Cardiac muscle cell (in vitro differentiated cells and primary cell): ENCODE data around the gene DIPK2A. TPM values are rescaled to one million over a fixed set of nuclear protein-coding genes. Genes with fewer than 3 reads are reported as not detected.

Experiments
- DNase-seq, 2 donors: peaks; one replicate each; pipeline versions ENCODE4 v3.0.0 to v3.0.0-alpha.2; 2010 to 2017; ENCODE audit warnings: low read depth in 1 of 2, low spot score in 1 of 2
- H3K27ac ChIP-seq: fragments of 200-600 bp; sonication (generic); 2 replicates; pipeline ENCODE4 v1.5.1; 2016
- H3K27me3 ChIP-seq: fragments of 200-600 bp; sonication (generic); 2 replicates; pipeline ENCODE4 v1.6.0; 2016; ENCODE audit warnings: control low read depth
- H3K36me3 ChIP-seq: fragments of 200-600 bp; sonication (generic); 2 replicates; pipeline ENCODE4 v1.5.1; 2016; ENCODE audit warnings: control low read depth
- H3K4me1 ChIP-seq: fragments of 200-600 bp; sonication (generic); 2 replicates; pipeline ENCODE4 v1.8.1; 2017; ENCODE audit warnings: low read depth, mild to moderate bottlenecking, mixed run types
- H3K4me3 ChIP-seq: fragments of 200-600 bp; sonication (generic); 2 replicates; pipeline ENCODE4 v1.5.1; 2016; ENCODE audit warnings: mild to moderate bottlenecking
- H3K9me3 ChIP-seq: fragments of 200-600 bp; sonication (generic); 2 replicates; pipeline ENCODE4 v1.5.1; 2017; ENCODE audit warnings: low read depth, mild to moderate bottlenecking, control low read depth
- polyA plus RNA-seq: library from polyadenylated mRNA; unstranded; fragments of >200 nt; fragmentation: Nextera tagmentation; extraction: Ambion mirVana; gene quantifications from 2 replicates; pipeline ENCODE4 v1.2.1, GENCODE V29; 2016
- total RNA-seq: library from RNA; depleted of rRNA; stranded (reverse); fragments of >200 nt; gene quantifications from 2 replicates; pipeline ENCODE4 v1.2.3, GENCODE V29; 2016
- TF ChIP-seq, protein P1 (sequence below): IDR thresholded peaks from 2 replicates; pipeline ENCODE4 v1.5.1; 2012; ENCODE audit warnings: low read depth, mild to moderate bottlenecking, low read length

The DIPK2A gene, protein sequence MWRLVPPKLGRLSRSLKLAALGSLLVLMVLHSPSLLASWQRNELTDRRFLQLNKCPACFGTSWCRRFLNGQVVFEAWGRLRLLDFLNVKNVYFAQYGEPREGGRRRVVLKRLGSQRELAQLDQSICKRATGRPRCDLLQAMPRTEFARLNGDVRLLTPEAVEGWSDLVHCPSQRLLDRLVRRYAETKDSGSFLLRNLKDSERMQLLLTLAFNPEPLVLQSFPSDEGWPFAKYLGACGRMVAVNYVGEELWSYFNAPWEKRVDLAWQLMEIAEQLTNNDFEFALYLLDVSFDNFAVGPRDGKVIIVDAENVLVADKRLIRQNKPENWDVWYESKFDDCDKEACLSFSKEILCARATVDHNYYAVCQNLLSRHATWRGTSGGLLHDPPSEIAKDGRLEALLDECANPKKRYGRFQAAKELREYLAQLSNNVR
- total RNA-seq (42.7 and 71.6 TPM in 2 replicates), polyA plus RNA-seq (21.1 TPM in 2 replicates)

DNA sequence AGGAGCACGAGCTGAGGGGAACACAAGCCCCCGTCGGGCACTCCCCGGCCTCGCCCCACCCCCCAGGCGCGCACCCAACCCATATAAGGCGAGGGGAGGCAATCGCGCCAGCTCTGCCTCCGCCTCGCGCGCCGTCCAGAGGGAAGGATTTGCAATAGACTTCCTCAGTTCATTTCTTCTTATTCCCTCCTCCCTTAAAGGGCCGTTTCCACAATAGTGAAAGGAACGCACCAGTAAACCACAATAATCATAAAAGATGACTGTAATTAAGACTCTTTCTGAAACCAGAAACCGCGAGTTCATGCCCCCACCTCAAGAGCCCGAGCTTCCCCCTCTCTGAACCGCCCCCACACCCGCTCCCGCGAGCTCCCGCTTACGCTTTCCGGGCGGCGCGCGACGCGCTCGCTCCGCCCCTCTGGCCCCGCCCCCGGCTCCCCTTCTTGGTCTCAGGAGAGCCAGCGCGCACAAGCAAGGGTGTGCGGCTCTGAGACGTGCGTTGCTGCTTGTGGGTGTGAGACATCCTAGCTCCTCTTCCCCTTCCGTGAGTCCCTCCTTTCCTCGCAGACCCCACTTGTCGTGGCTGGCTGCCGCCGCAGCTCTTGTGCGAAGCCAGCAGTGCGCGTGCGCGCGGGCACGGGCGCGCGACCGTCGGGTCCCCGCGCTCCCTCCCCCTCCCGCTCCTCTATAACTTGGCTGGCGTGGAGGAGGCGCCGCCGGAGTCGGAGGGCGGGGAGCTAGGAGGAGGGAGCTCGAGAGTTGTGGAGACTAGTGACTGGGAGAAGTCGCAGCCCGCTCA lies at the start of gene DIPK2A:
Gene DIPK2A (plus strand): TSS at position 465 of the 796 bp plus-strand sequence. CDS start 510 bp downstream, outside the sequence.
- DNase-seq, result peak; percentile 94 to 98
- no peaks in the 10 kb centered on the region for H3K36me3 ChIP-seq
- H3K4me3 ChIP-seq, result peak within 1 kb of the TSS; percentile 75
- no peaks in the 10 kb centered on the region for H3K27me3 ChIP-seq
- H3K4me1 ChIP-seq, result peaks cover 24% of the 10 kb centered on the region
- no peaks in the 10 kb centered on the region for H3K9me3 ChIP-seq
- TF ChIP-seq, protein P1, sequence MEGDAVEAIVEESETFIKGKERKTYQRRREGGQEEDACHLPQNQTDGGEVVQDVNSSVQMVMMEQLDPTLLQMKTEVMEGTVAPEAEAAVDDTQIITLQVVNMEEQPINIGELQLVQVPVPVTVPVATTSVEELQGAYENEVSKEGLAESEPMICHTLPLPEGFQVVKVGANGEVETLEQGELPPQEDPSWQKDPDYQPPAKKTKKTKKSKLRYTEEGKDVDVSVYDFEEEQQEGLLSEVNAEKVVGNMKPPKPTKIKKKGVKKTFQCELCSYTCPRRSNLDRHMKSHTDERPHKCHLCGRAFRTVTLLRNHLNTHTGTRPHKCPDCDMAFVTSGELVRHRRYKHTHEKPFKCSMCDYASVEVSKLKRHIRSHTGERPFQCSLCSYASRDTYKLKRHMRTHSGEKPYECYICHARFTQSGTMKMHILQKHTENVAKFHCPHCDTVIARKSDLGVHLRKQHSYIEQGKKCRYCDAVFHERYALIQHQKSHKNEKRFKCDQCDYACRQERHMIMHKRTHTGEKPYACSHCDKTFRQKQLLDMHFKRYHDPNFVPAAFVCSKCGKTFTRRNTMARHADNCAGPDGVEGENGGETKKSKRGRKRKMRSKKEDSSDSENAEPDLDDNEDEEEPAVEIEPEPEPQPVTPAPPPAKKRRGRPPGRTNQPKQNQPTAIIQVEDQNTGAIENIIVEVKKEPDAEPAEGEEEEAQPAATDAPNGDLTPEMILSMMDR, result no peak
- H3K27ac ChIP-seq, result peak within 1 kb of the TSS; percentile 96

DNA sequence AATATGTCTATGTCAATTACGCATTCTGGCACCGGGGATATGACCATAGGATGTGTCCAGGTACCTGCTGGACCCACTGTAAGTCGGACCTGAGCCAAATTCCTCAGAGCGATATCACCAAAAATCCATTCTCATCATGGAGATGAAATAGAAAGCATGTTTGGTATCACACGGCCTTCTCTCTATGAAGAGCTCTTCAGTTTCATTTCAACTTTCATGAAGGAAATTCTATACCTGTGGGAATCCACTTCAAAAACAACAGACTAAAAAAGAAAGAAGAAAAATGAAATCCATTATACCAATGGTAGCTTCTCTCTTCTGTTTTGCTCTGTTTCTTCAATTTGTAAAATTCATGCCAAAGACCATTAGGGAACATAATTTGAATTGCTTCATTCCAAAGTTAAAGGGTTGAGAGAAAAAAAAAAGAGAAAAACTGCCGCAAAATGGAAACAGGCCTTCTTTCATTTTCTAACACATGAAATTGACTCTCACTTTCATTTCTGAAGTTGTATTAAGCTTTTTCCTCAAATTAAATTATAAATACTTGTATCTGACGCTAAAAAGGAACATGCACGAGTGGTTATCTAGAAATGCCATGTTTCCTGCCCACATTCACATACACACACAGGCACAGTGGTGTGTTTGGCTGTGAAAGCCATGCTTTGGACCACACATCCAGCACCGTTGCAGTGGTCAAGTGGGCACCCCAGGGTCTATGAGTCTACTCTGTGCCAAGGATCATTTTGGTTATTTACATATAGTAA lies 46.9 kb upstream of the DIPK2A start:
- Histone ChIP-seq H3K4me1 (no peaks in the 10 kb centered on the region), H3K27me3 (no peaks in the 10 kb centered on the region), H3K27ac (no peak overlapping the region), H3K4me3 (no peak overlapping the region), H3K36me3 (no peaks in the 10 kb centered on the region), H3K9me3 (no peaks in the 10 kb centered on the region)
- TF ChIP-seq, protein P1, result no peak
- no peak for DNase-seq

DNA sequence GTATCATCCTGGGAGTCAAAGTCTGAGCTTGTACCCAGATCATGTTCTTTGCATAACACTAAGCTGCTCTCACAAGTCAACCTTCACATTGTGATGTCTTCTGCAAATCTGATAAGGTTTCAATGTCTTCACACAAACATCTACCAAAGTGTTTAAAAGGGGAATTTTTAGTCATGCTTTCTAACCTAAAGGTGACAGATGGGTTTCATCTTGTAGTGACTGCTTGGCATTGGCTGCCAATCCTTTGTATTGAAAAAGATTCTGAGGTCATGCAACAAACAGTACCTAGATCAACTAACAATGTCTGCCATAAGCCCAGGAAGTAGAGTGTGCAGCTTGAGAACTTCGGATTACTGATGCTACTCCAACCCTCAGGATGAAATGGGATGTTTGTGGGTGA lies 43.6 kb upstream of the DIPK2A start:
- TF ChIP-seq, protein P1, result no peak
- Histone ChIP-seq H3K4me1 (no peaks in the 10 kb centered on the region), H3K36me3 (no peaks in the 10 kb centered on the region), H3K9me3 (no peaks in the 10 kb centered on the region), H3K4me3 (no peak overlapping the region), H3K27me3 (no peaks in the 10 kb centered on the region), H3K27ac (no peak overlapping the region)
- peak in 1 of 2 donors; percentile 14 for DNase-seq

DNA sequence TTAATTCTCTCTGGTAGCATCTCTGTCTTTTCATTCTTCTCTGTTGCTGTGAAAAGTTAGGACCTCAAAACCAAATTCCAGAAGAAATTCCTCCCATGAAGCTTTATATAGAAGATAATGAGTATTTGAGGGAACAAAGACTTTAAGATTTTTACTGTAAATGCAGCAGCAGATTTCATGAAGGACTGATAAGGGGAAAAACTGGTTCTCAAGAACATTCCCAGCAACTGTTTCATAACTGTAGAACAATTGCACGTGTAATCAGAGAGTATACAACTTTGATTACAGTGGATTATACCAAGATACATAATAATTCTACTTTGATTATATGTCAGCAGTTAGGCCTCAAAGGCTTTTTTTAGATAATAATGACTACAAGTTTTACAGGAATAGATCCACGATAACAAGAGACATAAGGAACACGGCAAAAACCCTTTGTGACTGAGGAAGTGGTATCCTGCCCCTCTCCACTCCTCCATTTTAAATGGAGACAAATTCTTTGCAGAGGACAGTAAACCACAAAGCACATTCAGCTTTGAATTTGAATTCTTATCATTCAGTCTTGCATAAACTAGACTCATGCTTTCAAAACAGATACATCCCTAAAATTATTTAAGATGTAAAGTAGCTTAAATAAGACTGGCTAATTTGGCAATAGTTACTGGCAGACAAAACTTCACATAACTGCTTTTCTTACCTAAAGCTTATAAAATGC lies 42.9 kb upstream of the DIPK2A start:
- H3K9me3 ChIP-seq, result no peaks in the 10 kb centered on the region
- peak in 1 of 2 donors; percentile 71 for DNase-seq
- TF ChIP-seq, protein P1, result no peak
- H3K4me1 ChIP-seq, result no peaks in the 10 kb centered on the region
- no peak overlapping the region for H3K27ac ChIP-seq
- H3K27me3 ChIP-seq, result no peaks in the 10 kb centered on the region
- no peaks in the 10 kb centered on the region for H3K36me3 ChIP-seq
- H3K4me3 ChIP-seq, result no peak overlapping the region

DNA sequence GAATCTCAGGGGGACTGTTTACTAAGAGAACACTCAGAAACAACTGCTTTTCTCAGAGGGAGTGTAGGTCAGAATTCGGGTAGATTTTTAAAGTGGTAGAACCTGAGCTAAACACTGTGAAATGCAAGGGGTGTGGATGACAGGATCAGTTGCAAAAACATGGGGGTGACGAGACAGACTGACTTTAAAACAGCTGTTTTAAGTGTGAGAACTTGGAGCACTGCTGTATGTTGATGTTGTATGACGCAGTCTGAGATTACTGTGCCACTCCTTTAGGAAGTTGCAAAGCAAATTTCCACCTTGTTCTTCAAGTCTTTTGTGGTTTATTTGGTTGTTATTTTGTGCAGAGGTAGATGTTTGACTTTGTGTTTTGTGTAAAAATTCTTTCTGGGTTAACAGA lies 36.8 kb upstream of the DIPK2A start:
- TF ChIP-seq, protein P1, result no peak
- Histone ChIP-seq H3K27me3 (no peaks in the 10 kb centered on the region), H3K4me3 (no peak overlapping the region), H3K9me3 (no peaks in the 10 kb centered on the region), H3K4me1 (no peaks in the 10 kb centered on the region), H3K27ac (no peak overlapping the region), H3K36me3 (no peaks in the 10 kb centered on the region)
- DNase-seq, result peak in 1 of 2 donors; percentile 7
